SKM-1 treated with dmso at 0.1 percent for 144 hours (cell line): ENCODE results near the gene DYNC2I2.

Source experiments
- DNase-seq: peaks from one replicate; lab custom pipeline; 2025; ENCODE audit not compliant: unreplicated experiment; lab: John Stamatoyannopoulos, UW

Gene DYNC2I2

GRCh38 chr9:128636556-128637530 is 19.8 kb downstream of the DYNC2I2 start:
- no peak for DNase-seq

GRCh38 chr9:128636024-128636390 is 20.6 kb downstream of the DYNC2I2 start:
- no peak for DNase-seq

GRCh38 chr9:128635266-128636023 is 21.2 kb downstream of the DYNC2I2 start:
- DNase-seq = no peak

- no peak for DNase-seq
Observed at GRCh38 chr9:128634651-128635262, 21.9 kb downstream of the DYNC2I2 start.

GRCh38 chr9:128634111-128634510 is 22.5 kb downstream of the DYNC2I2 start:
- no peak for DNase-seq

GRCh38 chr9:128633601-128634000 is 23.0 kb downstream of the DYNC2I2 start:
- no peak for DNase-seq

GRCh38 chr9:128633057-128633456 is 23.6 kb downstream of the DYNC2I2 start:
- no peak for DNase-seq

- no peak for DNase-seq
Observed at GRCh38 chr9:128632486-128632885, 24.2 kb downstream of the DYNC2I2 start.

GRCh38 chr9:128632066-128632465 is 24.6 kb downstream of the DYNC2I2 start:
- DNase-seq = no peak

GRCh38 chr9:128631636-128632035 is 25.0 kb downstream of the DYNC2I2 start:
- no peak for DNase-seq

- no peak for DNase-seq
Observed at GRCh38 chr9:128629852-128630545, 26.6 kb downstream of the DYNC2I2 start.

- no peak for DNase-seq
Observed at GRCh38 chr9:128629136-128629535, 27.5 kb downstream of the DYNC2I2 start.

GRCh38 chr9:128628471-128629048 is 28.1 kb downstream of the DYNC2I2 start:
- DNase-seq = no peak

- no peak for DNase-seq
Observed at GRCh38 chr9:128627906-128628305, 28.7 kb downstream of the DYNC2I2 start.

GRCh38 chr9:128627127-128627715 is 29.4 kb downstream of the DYNC2I2 start:
- no peak for DNase-seq

- DNase-seq = no peak
Observed at GRCh38 chr9:128626181-128626580, 30.5 kb downstream of the DYNC2I2 start.

- DNase-seq = no peak
Observed at GRCh38 chr9:128625391-128626146, 31.1 kb downstream of the DYNC2I2 start.

- no peak for DNase-seq
Observed at GRCh38 chr9:128624566-128624965, 32.1 kb downstream of the DYNC2I2 start.

GRCh38 chr9:128621730-128622455 is 34.8 kb downstream of the DYNC2I2 start:
- no peak for DNase-seq
